Measurements from ENCODE around the gene CACNA1D.
"Not testable (repeated sequence)": the region's sequence is repeated elsewhere in the genome, so short reads cannot be mapped to it uniquely, and the experiment has no call there.

Gene CACNA1D

GRCh38 chr3:53618936-53619335, 124.5 kb downstream of the CACNA1D start:
- no peak for DNase-seq

GRCh38 chr3:53624061-53624857, 129.8 kb downstream of the CACNA1D start:
- DNase-seq: no peak

- no peak for DNase-seq
Observed at GRCh38 chr3:53626876-53627275, 132.5 kb downstream of the CACNA1D start.

GRCh38 chr3:53628536-53629401, 134.4 kb downstream of the CACNA1D start:
- DNase-seq: no peak

GRCh38 chr3:53629402-53629723, 135.0 kb downstream of the CACNA1D start:
- DNase-seq: no peak

GRCh38 chr3:53630547-53630946, 136.1 kb downstream of the CACNA1D start:
- DNase-seq: no peak

GRCh38 chr3:53633197-53633787, 138.9 kb downstream of the CACNA1D start:
- no peak for DNase-seq

GRCh38 chr3:53635041-53635440, 140.6 kb downstream of the CACNA1D start:
- DNase-seq: no peak

GRCh38 chr3:53638806-53639205, 144.4 kb downstream of the CACNA1D start:
- DNase-seq: not testable (repeated sequence)

GRCh38 chr3:53641397-53641796, 147.0 kb downstream of the CACNA1D start:
- no peak for DNase-seq

GRCh38 chr3:53642211-53642610, 147.8 kb downstream of the CACNA1D start:
- DNase-seq: no peak

- no peak for DNase-seq
Observed at GRCh38 chr3:53643757-53644156, 149.3 kb downstream of the CACNA1D start.

GRCh38 chr3:53645754-53646153, 151.3 kb downstream of the CACNA1D start:
- no peak for DNase-seq

GRCh38 chr3:53646723-53647122, 152.3 kb downstream of the CACNA1D start:
- no peak for DNase-seq

GRCh38 chr3:53649816-53650215, 155.4 kb downstream of the CACNA1D start:
- DNase-seq: no peak

GRCh38 chr3:53650424-53650823, 156.0 kb downstream of the CACNA1D start:
- no peak for DNase-seq

- no peak for DNase-seq
Observed at GRCh38 chr3:53650928-53651661, 156.7 kb downstream of the CACNA1D start.

GRCh38 chr3:53651927-53652326, 157.5 kb downstream of the CACNA1D start:
- DNase-seq: no peak

- DNase-seq: no peak
Observed at GRCh38 chr3:53657651-53658050, 163.2 kb downstream of the CACNA1D start.

- DNase-seq: no peak
Observed at GRCh38 chr3:53658613-53659193, 164.3 kb downstream of the CACNA1D start.

- DNase-seq: no peak
Observed at GRCh38 chr3:53659996-53660395, 165.6 kb downstream of the CACNA1D start.

- no peak for DNase-seq
Observed at GRCh38 chr3:53661480-53661879, 167.1 kb downstream of the CACNA1D start.

GRCh38 chr3:53664812-53665211, 170.4 kb downstream of the CACNA1D start:
- DNase-seq: not testable (repeated sequence)
